Stomach (tissue), 4 donors: ENCODE measurements around the gene RAD54L2.

Source experiments
- EP300 ChIP-seq: sonication (generic); formaldehyde crosslinking; IDR thresholded peaks from one replicate; pipeline ENCODE4 v1.6.1; 2017; ENCODE audit warnings: antibody characterized with exemption
- POLR2A ChIP-seq, 4 donors: fragments of 450-650 bp; IDR thresholded peaks; one replicate each; pipeline ENCODE4 v1.6.1; 2016; ENCODE audit warnings: antibody characterized with exemption in 4 of 4, control low read depth in 2 of 4, mild to moderate bottlenecking in 1 of 4, moderate library complexity in 1 of 4
- TF ChIP-seq, protein P1 (sequence below), 7 experiments: fragments of 450-650 bp in 4 of 7; fragments of 200-600 bp in 3 of 7; sonication (generic) in 3 of 7; IDR thresholded peaks; one replicate each; pipeline ENCODE4 v1.5.1; 2016 to 2019; ENCODE audit warnings: antibody characterized with exemption in 7 of 7, control low read depth in 2 of 7, mild to moderate bottlenecking in 1 of 7

DNA sequence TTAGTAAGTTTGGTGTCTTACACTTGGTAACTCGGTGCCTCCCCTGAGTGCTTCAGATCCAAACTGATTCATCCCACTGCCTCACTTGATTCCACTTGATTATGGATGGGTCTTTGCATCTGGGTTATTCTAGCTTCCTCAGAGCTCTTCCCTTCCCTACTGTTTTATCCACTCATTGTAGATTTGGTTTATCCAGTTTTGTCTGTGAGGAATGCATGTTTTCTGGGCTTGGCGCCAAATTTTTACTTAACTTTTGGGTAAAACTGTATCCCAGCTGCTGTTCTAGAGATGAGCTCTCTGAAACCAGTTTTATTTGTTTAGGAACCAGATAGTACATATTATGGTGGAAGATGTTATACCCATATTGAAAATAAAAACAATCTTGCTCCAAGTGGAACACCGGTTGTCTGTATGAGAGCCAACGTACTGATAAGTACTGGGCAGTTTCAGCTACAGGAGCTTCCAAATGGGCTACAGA, 20.9 kb downstream of the RAD54L2 start:
- TF ChIP-seq POLR2A (IDR thresholded peaks at IDR 0.05) (no peak), EP300 (no peak)
- TF ChIP-seq, protein P1, sequence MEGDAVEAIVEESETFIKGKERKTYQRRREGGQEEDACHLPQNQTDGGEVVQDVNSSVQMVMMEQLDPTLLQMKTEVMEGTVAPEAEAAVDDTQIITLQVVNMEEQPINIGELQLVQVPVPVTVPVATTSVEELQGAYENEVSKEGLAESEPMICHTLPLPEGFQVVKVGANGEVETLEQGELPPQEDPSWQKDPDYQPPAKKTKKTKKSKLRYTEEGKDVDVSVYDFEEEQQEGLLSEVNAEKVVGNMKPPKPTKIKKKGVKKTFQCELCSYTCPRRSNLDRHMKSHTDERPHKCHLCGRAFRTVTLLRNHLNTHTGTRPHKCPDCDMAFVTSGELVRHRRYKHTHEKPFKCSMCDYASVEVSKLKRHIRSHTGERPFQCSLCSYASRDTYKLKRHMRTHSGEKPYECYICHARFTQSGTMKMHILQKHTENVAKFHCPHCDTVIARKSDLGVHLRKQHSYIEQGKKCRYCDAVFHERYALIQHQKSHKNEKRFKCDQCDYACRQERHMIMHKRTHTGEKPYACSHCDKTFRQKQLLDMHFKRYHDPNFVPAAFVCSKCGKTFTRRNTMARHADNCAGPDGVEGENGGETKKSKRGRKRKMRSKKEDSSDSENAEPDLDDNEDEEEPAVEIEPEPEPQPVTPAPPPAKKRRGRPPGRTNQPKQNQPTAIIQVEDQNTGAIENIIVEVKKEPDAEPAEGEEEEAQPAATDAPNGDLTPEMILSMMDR (IDR thresholded peaks at IDR 0.05), result no peak
